CD4-positive, alpha-beta T cell treated with Interleukin-4 for 4 hours (primary cell): ENCODE measurements around the gene RBP3.

ENCODE experiments used
- DNase-seq: peaks from one replicate; pipeline ENCODE4 v3.0.0-alpha.2; 2020

Gene RBP3

GRCh38 chr10:47339186-47339735, 8.9 kb upstream of the RBP3 start:
- no peak for DNase-seq

- no peak for DNase-seq
Observed at GRCh38 chr10:47339759-47340607, 8.2 kb upstream of the RBP3 start.

DNA sequence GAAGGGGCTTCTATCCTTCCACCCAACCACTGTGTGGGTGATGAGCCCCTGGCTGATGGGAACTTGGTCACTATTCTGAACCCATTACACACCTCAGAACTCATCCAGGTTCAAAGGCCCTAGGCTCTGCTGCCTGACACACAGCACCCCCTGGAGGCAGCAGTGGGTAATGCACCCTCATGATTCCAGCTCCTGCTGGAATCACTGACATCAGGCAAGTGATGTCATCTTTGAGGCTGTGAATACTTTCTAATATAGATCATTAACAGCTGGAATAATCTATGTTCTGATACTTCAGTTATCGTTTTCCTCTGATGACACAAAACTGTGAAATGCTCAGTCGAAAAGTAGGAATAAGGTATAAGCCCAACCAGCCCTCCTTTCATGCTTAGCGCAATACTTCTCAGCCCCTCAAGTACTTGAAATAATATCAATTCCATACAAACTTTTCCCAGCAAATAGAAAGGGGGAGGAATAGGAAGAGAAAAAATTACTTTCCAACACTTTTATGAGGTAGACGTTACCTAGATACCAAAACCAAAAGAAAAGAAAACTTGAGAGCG, 7.5 kb upstream of the RBP3 start:
- DNase-seq = peak; percentile 56

DNA sequence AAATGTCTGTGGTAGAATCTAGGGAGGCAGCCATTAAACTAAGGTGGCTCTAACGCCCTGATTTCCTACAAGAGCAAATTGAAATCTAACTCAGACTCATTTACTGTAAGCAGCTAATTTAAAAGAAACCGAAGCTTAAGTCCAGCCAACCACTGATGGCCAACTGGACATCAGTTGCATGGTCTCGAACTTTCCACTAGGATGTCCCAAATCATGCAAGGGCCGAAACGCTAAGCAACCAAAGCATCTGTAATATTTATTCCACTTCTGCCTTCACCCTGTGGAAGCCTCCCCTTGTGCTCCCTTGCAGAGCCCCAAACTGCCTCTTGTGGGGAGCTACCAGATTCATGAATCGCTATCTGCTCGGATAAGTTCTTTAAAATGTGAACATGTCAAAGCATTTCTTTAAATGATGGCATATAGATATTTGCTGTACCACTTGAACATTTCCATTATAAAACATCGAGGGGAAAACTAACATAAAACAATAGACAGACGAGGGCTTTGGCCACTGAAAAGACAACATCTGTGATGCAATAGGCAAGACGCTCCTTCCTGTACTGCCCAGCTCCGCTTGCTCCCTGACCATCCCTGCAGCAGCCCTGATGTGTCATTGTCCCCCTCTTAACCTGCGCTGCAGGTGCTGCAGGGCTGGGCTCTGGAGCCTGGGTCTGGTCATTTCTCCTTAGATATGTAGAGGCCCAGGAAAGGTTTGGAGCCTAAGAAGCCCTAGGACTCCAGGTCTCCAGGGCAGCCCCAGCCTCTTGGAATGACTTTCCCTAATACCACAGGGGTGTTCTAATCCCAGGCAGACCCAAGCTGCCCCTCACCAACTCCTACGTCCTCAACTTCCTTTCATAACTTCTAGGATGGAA, 2.9 kb upstream of the RBP3 start:
- no peak for DNase-seq

DNA sequence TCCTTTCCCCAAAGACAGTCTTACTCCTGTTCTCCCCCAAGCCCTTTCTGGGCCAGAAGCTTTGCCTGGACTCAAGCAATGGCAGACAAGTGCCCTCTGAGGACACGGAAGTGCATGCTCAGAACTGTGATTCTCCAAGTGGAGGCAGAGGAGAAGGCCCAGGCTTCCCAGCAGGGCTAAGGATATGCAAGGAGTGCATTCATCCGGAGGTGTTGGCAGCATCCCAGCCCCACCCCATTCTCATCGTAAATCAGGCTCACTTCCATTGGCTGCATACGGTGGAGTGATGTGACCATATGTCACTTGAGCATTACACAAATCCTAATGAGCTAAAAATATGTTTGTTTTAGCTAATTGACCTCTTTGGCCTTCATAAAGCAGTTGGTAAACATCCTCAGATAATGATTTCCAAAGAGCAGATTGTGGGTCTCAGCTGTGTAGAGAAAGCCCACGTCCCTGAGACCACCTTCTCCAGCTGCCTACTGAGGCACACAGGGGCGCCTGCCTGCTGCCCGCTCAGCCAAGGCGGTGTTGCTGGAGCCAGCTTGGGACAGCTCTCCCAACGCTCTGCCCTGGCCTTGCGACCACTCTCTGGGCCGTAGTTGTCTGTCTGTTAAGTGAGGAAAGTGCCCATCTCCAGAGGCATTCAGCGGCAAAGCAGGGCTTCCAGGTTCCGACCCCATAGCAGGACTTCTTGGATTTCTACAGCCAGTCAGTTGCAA, 1.4 kb upstream of the RBP3 start:
- DNase-seq = no peak

DNA sequence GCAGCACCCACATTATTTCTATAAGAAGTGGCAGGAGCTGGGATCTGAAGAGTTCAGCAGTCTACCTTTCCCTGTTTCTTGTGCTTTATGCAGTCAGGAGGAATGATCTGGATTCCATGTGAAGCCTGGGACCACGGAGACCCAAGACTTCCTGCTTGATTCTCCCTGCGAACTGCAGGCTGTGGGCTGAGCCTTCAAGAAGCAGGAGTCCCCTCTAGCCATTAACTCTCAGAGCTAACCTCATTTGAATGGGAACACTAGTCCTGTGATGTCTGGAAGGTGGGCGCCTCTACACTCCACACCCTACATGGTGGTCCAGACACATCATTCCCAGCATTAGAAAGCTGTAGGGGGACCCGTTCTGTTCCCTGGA, 874 bp upstream of the RBP3 start:
- DNase-seq = no peak

DNA sequence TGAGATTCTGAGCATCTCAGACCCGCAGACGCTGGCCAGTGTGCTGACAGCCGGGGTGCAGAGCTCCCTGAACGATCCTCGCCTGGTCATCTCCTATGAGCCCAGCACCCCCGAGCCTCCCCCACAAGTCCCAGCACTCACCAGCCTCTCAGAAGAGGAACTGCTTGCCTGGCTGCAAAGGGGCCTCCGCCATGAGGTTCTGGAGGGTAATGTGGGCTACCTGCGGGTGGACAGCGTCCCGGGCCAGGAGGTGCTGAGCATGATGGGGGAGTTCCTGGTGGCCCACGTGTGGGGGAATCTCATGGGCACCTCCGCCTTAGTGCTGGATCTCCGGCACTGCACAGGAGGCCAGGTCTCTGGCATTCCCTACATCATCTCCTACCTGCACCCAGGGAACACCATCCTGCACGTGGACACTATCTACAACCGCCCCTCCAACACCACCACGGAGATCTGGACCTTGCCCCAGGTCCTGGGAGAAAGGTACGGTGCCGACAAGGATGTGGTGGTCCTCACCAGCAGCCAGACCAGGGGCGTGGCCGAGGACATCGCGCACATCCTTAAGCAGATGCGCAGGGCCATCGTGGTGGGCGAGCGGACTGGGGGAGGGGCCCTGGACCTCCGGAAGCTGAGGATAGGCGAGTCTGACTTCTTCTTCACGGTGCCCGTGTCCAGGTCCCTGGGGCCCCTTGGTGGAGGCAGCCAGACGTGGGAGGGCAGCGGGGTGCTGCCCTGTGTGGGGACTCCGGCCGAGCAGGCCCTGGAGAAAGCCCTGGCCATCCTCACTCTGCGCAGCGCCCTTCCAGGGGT, 703 bp downstream of the RBP3 start:
- no peak for DNase-seq

DNA sequence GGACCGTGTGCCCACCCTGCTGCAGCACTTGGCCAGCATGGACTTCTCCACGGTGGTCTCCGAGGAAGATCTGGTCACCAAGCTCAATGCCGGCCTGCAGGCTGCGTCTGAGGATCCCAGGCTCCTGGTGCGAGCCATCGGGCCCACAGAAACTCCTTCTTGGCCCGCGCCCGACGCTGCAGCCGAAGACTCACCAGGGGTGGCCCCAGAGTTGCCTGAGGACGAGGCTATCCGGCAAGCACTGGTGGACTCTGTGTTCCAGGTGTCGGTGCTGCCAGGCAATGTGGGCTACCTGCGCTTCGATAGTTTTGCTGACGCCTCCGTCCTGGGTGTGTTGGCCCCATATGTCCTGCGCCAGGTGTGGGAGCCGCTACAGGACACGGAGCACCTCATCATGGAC, 1.4 kb downstream of the RBP3 start:
- DNase-seq = no peak

GRCh38 chr10:47349941-47350371, 1.8 kb downstream of the RBP3 start:
- DNase-seq = no peak

DNA sequence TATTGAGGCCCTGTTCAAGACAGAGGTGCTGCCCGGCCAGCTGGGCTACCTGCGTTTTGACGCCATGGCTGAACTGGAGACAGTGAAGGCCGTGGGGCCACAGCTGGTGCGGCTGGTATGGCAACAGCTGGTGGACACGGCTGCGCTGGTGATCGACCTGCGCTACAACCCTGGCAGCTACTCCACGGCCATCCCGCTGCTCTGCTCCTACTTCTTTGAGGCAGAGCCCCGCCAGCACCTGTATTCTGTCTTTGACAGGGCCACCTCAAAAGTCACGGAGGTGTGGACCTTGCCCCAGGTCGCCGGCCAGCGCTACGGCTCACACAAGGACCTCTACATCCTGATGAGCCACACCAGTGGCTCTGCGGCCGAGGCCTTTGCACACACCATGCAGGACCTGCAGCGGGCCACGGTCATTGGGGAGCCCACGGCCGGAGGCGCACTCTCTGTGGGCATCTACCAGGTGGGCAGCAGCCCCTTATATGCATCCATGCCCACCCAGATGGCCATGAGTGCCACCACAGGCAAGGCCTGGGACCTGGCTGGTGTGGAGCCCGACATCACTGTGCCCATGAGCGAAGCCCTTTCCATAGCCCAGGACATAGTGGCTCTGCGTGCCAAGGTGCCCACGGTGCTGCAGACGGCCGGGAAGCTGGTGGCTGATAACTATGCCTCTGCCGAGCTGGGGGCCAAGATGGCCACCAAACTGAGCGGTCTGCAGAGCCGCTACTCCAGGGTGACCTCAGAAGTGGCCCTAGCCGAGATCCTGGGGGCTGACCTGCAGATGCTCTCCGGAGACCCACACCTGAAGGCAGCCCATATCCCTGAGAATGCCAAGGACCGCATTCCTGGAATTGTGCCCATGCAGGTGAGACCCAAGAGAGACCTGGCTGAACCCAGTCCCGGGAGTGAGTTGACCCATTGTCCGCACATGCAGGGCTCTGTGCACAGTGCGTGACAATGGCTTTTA, 2.8 kb downstream of the RBP3 start:
- DNase-seq = no peak

- no peak for DNase-seq
Observed at GRCh38 chr10:47351899-47352815, 4.0 kb downstream of the RBP3 start.

- no peak for DNase-seq
Observed at GRCh38 chr10:47353351-47353750, 5.2 kb downstream of the RBP3 start.

DNA sequence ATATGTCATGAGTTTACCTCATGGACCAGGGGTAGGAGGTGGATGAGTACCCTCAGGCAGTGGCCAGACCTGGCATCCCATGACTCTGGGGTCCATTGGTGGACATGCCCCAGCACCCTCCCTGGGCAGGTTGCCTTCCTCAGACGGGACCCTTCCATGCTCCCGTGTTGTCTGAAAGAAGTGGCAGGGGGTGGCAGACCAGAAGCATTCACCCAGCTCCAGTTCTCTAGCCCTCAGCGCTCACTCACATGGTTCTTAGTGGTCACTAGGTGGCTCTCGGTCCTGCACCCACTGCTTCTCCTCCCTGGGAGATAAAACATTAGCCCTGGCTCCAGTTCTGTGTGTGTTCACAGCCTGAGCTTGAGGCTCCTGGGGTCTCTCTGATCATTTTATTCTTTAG, 6.0 kb downstream of the RBP3 start:
- DNase-seq = no peak

- DNase-seq = no peak
Observed at GRCh38 chr10:47354900-47355299, 6.7 kb downstream of the RBP3 start.

DNA sequence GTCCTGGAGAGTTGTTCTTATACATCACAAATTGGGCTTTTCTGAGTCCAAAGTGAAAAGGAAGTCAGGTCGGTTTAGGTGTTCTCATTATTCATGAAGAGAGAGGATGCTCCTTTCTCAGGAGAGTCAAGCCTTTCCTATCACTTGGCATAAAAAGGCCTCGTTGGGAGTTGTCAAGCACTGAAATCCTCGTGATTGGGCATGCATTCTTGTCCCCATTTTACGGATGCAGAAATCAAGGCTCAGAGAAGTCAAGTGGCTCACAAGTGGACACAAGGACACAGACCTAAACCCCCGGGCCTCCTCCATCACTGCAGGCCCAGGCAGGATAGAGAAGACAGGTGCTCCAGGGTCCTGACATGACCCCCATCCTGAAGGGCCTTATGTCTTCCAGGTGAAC, 8.5 kb downstream of the RBP3 start:
- no peak for DNase-seq

DNA sequence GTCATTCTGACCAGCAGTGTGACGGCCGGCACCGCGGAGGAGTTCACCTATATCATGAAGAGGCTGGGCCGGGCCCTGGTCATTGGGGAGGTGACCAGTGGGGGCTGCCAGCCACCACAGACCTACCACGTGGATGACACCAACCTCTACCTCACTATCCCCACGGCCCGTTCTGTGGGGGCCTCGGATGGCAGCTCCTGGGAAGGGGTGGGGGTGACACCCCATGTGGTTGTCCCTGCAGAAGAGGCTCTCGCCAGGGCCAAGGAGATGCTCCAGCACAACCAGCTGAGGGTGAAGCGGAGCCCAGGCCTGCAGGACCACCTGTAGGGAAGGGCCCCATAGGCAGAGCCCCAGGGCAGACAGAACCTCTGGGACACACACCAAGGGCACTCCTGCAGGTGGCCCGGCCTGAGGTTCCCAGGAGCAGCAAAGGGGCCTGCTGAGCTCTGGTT, 9.0 kb downstream of the RBP3 start:
- DNase-seq = no peak

DNA sequence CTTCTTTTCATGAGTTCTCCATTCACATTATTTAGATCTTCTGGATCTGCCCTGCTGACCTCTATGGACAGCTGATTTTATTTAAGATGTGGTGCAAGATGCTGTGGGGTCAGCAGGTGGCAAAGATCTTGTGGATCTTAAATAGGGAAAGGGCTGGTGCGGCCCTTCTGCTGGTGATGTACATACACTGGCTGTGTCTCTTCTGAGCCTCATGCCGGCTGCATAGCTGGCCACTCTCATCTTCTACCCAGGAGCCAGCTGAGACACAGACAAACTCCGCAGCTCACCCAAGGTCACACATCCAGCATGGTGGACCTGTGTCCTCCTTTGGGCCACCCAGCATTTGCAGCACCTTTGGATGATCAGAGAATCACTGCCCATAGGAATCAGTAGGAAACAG, 9.7 kb downstream of the RBP3 start:
- no peak for DNase-seq

GRCh38 chr10:47358457-47358856, 10.3 kb downstream of the RBP3 start:
- DNase-seq = no peak

GRCh38 chr10:47359101-47359500, 10.9 kb downstream of the RBP3 start:
- no peak for DNase-seq
